ENCODE data around the gene CDC37. TPM values are rescaled to one million over a fixed set of nuclear protein-coding genes. Genes with fewer than 3 reads are reported as not detected.

The CDC37 gene
- total RNA-seq (2021; ENCODE audit: unreplicated experiment) (260 TPM), Bru-seq, nascent RNA (percentile 88 among the genes with signal in this experiment), BruChase-seq, experiment 1, labeled RNA remaining after a 6-hour chase (percentile 93 among the genes with signal in this experiment), BruChase-seq, experiment 2, labeled RNA remaining after a 2-hour chase (percentile 87 among the genes with signal in this experiment)
- 336 and 355 TPM in 2 replicates for polyA plus RNA-seq (2012)
- long read RNA-seq, transcript CDC37-209 (7 exons, 1,377 nt), result minor isoform, 83 of 604 reads
- long read RNA-seq, transcript CDC37-201 (8 exons, 1,608 nt), result major isoform, 237 of 604 reads
- long read RNA-seq, partial matches to known transcripts, result 68 of 604 reads
- long read RNA-seq, other reads (novel, unspliced or antisense), result 215 of 604 reads

GRCh38 chr19:10403137-10404021 is at the start of gene CDC37:
Gene CDC37, minus strand, starts transcription at chr19:10403542. Its CDS starts 63 bp downstream, at chr19:10403479.
- Histone ChIP-seq H3K79me2 (ENCODE audit: insufficient read depth, low read length) (peaks cover 50% of the 10 kb centered on the region), H4K20me1 (ENCODE audit: insufficient read depth) (peaks cover 7% of the 10 kb centered on the region; the same call in 1 of the 2 replicates), H3K36me3 (ENCODE audit: control insufficient read depth in 1 of 2, insufficient read depth in 2 of 2, low read length in 2 of 2) (peaks cover 2 to 17% of the 10 kb centered on the region in 2 experiments; a peak in 3 of 4 replicates), H3K4me2 (ENCODE audit: low read length) (peak within 1 kb of the TSS; percentile 99), H3K27ac (ENCODE audit: low read depth, low read length) (peak within 1 kb of the TSS; percentile 79), H3K9me3 (ENCODE audit: control insufficient read depth in 1 of 2, insufficient read depth in 1 of 2, low read depth in 1 of 2, low read length in 2 of 2) (no peaks in the 10 kb centered on the region), H3K9me2 (ENCODE audit: insufficient read depth) (no peaks in the 10 kb centered on the region), H2AFZ (ENCODE audit: low read depth, low read length, poor library complexity, severe bottlenecking) (peak within 1 kb of the TSS; percentile 90), H3K4me3 (replicated peaks in 1 of 2; ENCODE audit: low read depth in 1 of 2, low read length in 2 of 2) (peak within 1 kb of the TSS; percentile 94 to 100), H3K9ac (ENCODE audit: low read length) (peak within 1 kb of the TSS; percentile 97), H3K27me3 (ENCODE audit: insufficient read depth, low read length) (no peaks in the 10 kb centered on the region), H3K4me1 (ENCODE audit: control insufficient read depth in 1 of 2, insufficient read depth in 2 of 2, low read length in 2 of 2) (peaks cover 11 to 36% of the 10 kb centered on the region in 2 experiments)
- ChIA-PET POLR2A (interaction anchor here (0.6 to 1.8 kb wide), 4 partner anchors 9 to 21 kb away, joined by 3 to 7 read pairs (median 4); no protein-coding TSS in a partner anchor), RAD21 (ENCODE audit: low non-redundant PET in 1 of 2, low total read pairs in 2 of 2, uncharacterized antibody in 2 of 2, unreplicated experiment in 2 of 2) (interaction anchor here (1.0 to 1.2 kb wide), 2 partner anchors 80 to 150 kb away, joined by 3 to 4 read pairs; no protein-coding TSS in a partner anchor), CTCF (interaction anchor here (0.5 to 4.4 kb wide), 17 partner anchors 9 to 315 kb away, joined by 3 to 60 read pairs (median 4); partner anchors contain the start of genes DNM2, ICAM5 and MRPL4)
- BruUV-seq (replicated peaks), result TSS peak; percentile 55
- TF ChIP-seq POLR2A (IDR thresholded peaks at IDR 0.05; ENCODE audit: borderline replicate concordance, extremely low read depth, insufficient read depth, insufficient read length) (peak; percentile 47), SRF (IDR thresholded peaks at IDR 0.05; ENCODE audit: low read depth) (no peak), SIN3A (IDR thresholded peaks at IDR 0.05; ENCODE audit: low read depth) (peak; percentile 92; the same call in 1 of the 2 replicates), CBX3 (IDR thresholded peaks at IDR 0.05; ENCODE audit: low read depth) (no peak), JUND (IDR thresholded peaks at IDR 0.05) (no peak), ZNF274 (IDR thresholded peaks at IDR 0.05; ENCODE audit: low read depth, low read length) (no peak), YY1 (IDR thresholded peaks at IDR 0.05; ENCODE audit: extremely low read depth, insufficient replicate concordance, low read depth, low read length) (peak; percentile 79), POLR2AphosphoS5 (IDR thresholded peaks at IDR 0.05; ENCODE audit: low read depth, low read length) (peak; percentile 97), ATF3 (IDR thresholded peaks at IDR 0.05) (no peak), ZFX (IDR thresholded peaks at IDR 0.05) (peak; percentile 25; the same call in 1 of the 2 replicates), CEBPB (IDR thresholded peaks at IDR 0.05; ENCODE audit: low read depth) (no peak), SP1 (IDR thresholded peaks at IDR 0.05; ENCODE audit: low read depth) (peak; percentile 82), MAX (IDR thresholded peaks at IDR 0.05) (peak; percentile 77), TCF7L2 (IDR thresholded peaks at IDR 0.05; ENCODE audit: borderline replicate concordance, extremely low read depth, insufficient read depth, insufficient read length) (peak; percentile 13)
- TF ChIP-seq, protein P1, sequence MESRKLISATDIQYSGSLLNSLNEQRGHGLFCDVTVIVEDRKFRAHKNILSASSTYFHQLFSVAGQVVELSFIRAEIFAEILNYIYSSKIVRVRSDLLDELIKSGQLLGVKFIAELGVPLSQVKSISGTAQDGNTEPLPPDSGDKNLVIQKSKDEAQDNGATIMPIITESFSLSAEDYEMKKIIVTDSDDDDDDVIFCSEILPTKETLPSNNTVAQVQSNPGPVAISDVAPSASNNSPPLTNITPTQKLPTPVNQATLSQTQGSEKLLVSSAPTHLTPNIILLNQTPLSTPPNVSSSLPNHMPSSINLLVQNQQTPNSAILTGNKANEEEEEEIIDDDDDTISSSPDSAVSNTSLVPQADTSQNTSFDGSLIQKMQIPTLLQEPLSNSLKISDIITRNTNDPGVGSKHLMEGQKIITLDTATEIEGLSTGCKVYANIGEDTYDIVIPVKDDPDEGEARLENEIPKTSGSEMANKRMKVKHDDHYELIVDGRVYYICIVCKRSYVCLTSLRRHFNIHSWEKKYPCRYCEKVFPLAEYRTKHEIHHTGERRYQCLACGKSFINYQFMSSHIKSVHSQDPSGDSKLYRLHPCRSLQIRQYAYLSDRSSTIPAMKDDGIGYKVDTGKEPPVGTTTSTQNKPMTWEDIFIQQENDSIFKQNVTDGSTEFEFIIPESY (IDR thresholded peaks at IDR 0.05; ENCODE audit: extremely low read depth, insufficient replicate concordance, low read length), result no peak
- ATAC-seq (peak; percentile 84), DNase-seq (ENCODE audit: low read depth, low spot score) (peak; percentile 93)
- intact Hi-C loops (cut with micrococcal nuclease), result loop anchor here (1.0 to 5.0 kb wide), 3 partner anchors 74 to 296 kb away; partner anchors contain the start of genes CDKN2D and KRI1
